ENCODE results near the gene AKAP9. TPM values are rescaled to one million over a fixed set of nuclear protein-coding genes. Genes with fewer than 3 reads are reported as not detected.
"Not testable (repeated sequence)": the region's sequence is repeated elsewhere in the genome, so short reads cannot be mapped to it uniquely, and the experiment has no call there.

Gene AKAP9
- total RNA-seq, 1 donor from 2014 or later: 187 TPM

- FAIRE-seq (no peak), DNase-seq (ENCODE audit: low spot score in 2 of 2) (no peak)
Measured at GRCh38 chr7:91999631-92000565, 59.2 kb downstream of the AKAP9 start.

GRCh38 chr7:92002720-92003119, 62.1 kb downstream of the AKAP9 start:
- FAIRE-seq (no peak), DNase-seq (ENCODE audit: low spot score in 2 of 2) (no peak)

GRCh38 chr7:92006046-92006445, 65.4 kb downstream of the AKAP9 start:
- DNase-seq (ENCODE audit: low spot score in 2 of 2): no peak
- no peak for FAIRE-seq

GRCh38 chr7:92010215-92010614, 69.6 kb downstream of the AKAP9 start:
- FAIRE-seq: no peak

GRCh38 chr7:92013611-92014010, 72.9 kb downstream of the AKAP9 start:
- DNase-seq (ENCODE audit: low spot score in 2 of 2): no peak
- peak; percentile 54 for FAIRE-seq

More at GRCh38 chr7:92010215-92010614, 69.6 kb downstream of the AKAP9 start:
- no peak for DNase-seq (ENCODE audit: low spot score in 2 of 2)

GRCh38 chr7:92020636-92021035, 80.0 kb downstream of the AKAP9 start:
- DNase-seq (ENCODE audit: low spot score in 2 of 2) (no peak), FAIRE-seq (no peak)

- DNase-seq (ENCODE audit: low spot score in 2 of 2) (no peak), FAIRE-seq (no peak)
Measured at GRCh38 chr7:92025260-92025659, 84.6 kb downstream of the AKAP9 start.

GRCh38 chr7:92026635-92027034, 86.0 kb downstream of the AKAP9 start:
- not testable (repeated sequence) for FAIRE-seq; DNase-seq (ENCODE audit: low spot score in 2 of 2)

- not testable (repeated sequence) for DNase-seq (ENCODE audit: low spot score in 2 of 2); FAIRE-seq
Measured at GRCh38 chr7:92027128-92027527, 86.5 kb downstream of the AKAP9 start.

- DNase-seq (ENCODE audit: low spot score in 2 of 2): no peak
- FAIRE-seq: no peak
Measured at GRCh38 chr7:92028226-92028625, 87.6 kb downstream of the AKAP9 start.

- FAIRE-seq (no peak), DNase-seq (ENCODE audit: low spot score in 2 of 2) (no peak)
Measured at GRCh38 chr7:92028686-92029085, 88.0 kb downstream of the AKAP9 start.

- FAIRE-seq: no peak
- DNase-seq (ENCODE audit: low spot score in 2 of 2): no peak
Measured at GRCh38 chr7:92034116-92034515, 93.5 kb downstream of the AKAP9 start.

- no peak for FAIRE-seq
Measured at GRCh38 chr7:92035576-92035975, 94.9 kb downstream of the AKAP9 start.

GRCh38 chr7:92039900-92040299, 99.2 kb downstream of the AKAP9 start:
- DNase-seq (ENCODE audit: low spot score in 2 of 2) (no peak), FAIRE-seq (no peak)

More at GRCh38 chr7:92035576-92035975, 94.9 kb downstream of the AKAP9 start:
- no peak for DNase-seq (ENCODE audit: low spot score in 2 of 2)

GRCh38 chr7:92042056-92042737, 101.5 kb downstream of the AKAP9 start:
- DNase-seq (ENCODE audit: low spot score in 2 of 2) (no peak), FAIRE-seq (no peak)

- FAIRE-seq (no peak), DNase-seq (ENCODE audit: low spot score in 2 of 2) (no peak)
Measured at GRCh38 chr7:92043098-92043497, 102.4 kb downstream of the AKAP9 start.

GRCh38 chr7:92043637-92044036, 103.0 kb downstream of the AKAP9 start:
- no peak for DNase-seq (ENCODE audit: low spot score in 2 of 2)
- no peak for FAIRE-seq

- FAIRE-seq: no peak
- DNase-seq (ENCODE audit: low spot score in 2 of 2): no peak
Measured at GRCh38 chr7:92044148-92044547, 103.5 kb downstream of the AKAP9 start.

- no peak for FAIRE-seq
Measured at GRCh38 chr7:92044940-92045339, 104.3 kb downstream of the AKAP9 start.

GRCh38 chr7:92051655-92052054, 111.0 kb downstream of the AKAP9 start:
- DNase-seq (ENCODE audit: low spot score in 2 of 2): no peak
- FAIRE-seq: no peak

More at GRCh38 chr7:92044940-92045339, 104.3 kb downstream of the AKAP9 start:
- DNase-seq (ENCODE audit: low spot score in 2 of 2): no peak

- FAIRE-seq: no peak
- DNase-seq (ENCODE audit: low spot score in 2 of 2): no peak
Measured at GRCh38 chr7:92052159-92052558, 111.5 kb downstream of the AKAP9 start.
